Hepatocyte (in vitro differentiated cells): ENCODE results near the gene MS4A6E. TPM values are rescaled to one million over a fixed set of nuclear protein-coding genes. Genes with fewer than 3 reads are reported as not detected.

Source experiments
- DNase-seq: peaks from one replicate; pipeline ENCODE4 v3.0.0-alpha.2; 2016; ENCODE audit warnings: low spot score
- H2AFZ ChIP-seq: fragments of 200-600 bp; sonication (generic); 2 replicates; pipeline ENCODE4 v1.6.0; 2016; ENCODE audit warnings: antibody characterized with exemption, mild to moderate bottlenecking
- H3K27ac ChIP-seq: fragments of 200-600 bp; sonication (generic); 2 replicates; pipeline ENCODE4 v1.5.1; 2016; ENCODE audit warnings: mild to moderate bottlenecking
- H3K27me3 ChIP-seq: fragments of 200-600 bp; sonication (generic); 2 replicates; pipeline ENCODE4 v1.6.1; 2016
- H3K36me3 ChIP-seq: fragments of 200-600 bp; sonication (generic); replicated peaks from 2 replicates; pipeline ENCODE4 v1.5.1; 2016; ENCODE audit warnings: low read depth; ENCODE audit not compliant: insufficient read depth
- H3K4me1 ChIP-seq: fragments of 200-600 bp; sonication (generic); 2 replicates; pipeline ENCODE4 v1.5.1; 2016; ENCODE audit warnings: mild to moderate bottlenecking, moderate library complexity; ENCODE audit not compliant: insufficient read depth
- H3K4me2 ChIP-seq: fragments of 200-600 bp; sonication (generic); 2 replicates; pipeline ENCODE4 v1.6.0; 2016
- H3K4me3 ChIP-seq: fragments of 200-600 bp; sonication (generic); 2 replicates; pipeline ENCODE4 v1.5.1; 2016; ENCODE audit warnings: mild to moderate bottlenecking
- H3K79me2 ChIP-seq: fragments of 200-600 bp; sonication (generic); 2 replicates; pipeline ENCODE4 v1.6.0; 2017; ENCODE audit warnings: mild to moderate bottlenecking
- H3K9me2 ChIP-seq: fragments of 200-600 bp; sonication (generic); replicated peaks from 2 replicates; pipeline ENCODE4 v1.6.0; 2017; ENCODE audit warnings: mild to moderate bottlenecking; ENCODE audit not compliant: insufficient read depth
- H3K9me3 ChIP-seq: fragments of 200-600 bp; sonication (generic); 2 replicates; pipeline ENCODE4 v1.5.1; 2016; ENCODE audit warnings: low read depth, mild to moderate bottlenecking
- H4K20me1 ChIP-seq: fragments of 200-600 bp; sonication (generic); 2 replicates; pipeline ENCODE4 v1.6.0; 2016; ENCODE audit warnings: mild to moderate bottlenecking; ENCODE audit not compliant: insufficient read depth, poor library complexity, severe bottlenecking
- EZH2 ChIP-seq: fragments of 200-600 bp; sonication (generic); IDR thresholded peaks from 2 replicates; pipeline ENCODE4 v1.6.1; 2016; ENCODE audit warnings: antibody characterized with exemption, mild to moderate bottlenecking, borderline replicate concordance
- EZH2phosphoT487 ChIP-seq: fragments of 200-600 bp; sonication (generic); IDR thresholded peaks from one replicate; pipeline ENCODE4 v1.6.1; 2018; ENCODE audit warnings: antibody characterized with exemption, mild to moderate bottlenecking, low read depth, moderate library complexity; ENCODE audit not compliant: unreplicated experiment, severe bottlenecking
- WGBS: methylation state at CpG from one replicate; pipeline ENCODE4 v1.1.6; 2016; ENCODE audit warnings: low lambda C conversion rate; ENCODE audit errors: missing lambda C conversion rate; 5-methylcytosine and 5-hydroxymethylcytosine counted together
- polyA plus RNA-seq: library from polyadenylated mRNA; unstranded; fragments of >200 nt; fragmentation: Nextera tagmentation; extraction: Ambion mirVana; gene quantifications from 2 replicates; pipeline ENCODE4 v1.2.1, GENCODE V29; 2016
- total RNA-seq: library from RNA; depleted of rRNA; stranded (reverse); fragments of >200 nt; gene quantifications from 2 replicates; pipeline ENCODE4 v1.2.3, GENCODE V29; 2014
- TF ChIP-seq, protein P1 (sequence below): fragments of 200-600 bp; sonication (generic); IDR thresholded peaks from 2 replicates; pipeline ENCODE4 v1.5.1; 2016; ENCODE audit warnings: antibody characterized with exemption, mild to moderate bottlenecking; ENCODE audit not compliant: poor library complexity

Gene MS4A6E
- total and polyA plus RNA-seq, 2 experiments from 2014 or later, result not detected

DNA sequence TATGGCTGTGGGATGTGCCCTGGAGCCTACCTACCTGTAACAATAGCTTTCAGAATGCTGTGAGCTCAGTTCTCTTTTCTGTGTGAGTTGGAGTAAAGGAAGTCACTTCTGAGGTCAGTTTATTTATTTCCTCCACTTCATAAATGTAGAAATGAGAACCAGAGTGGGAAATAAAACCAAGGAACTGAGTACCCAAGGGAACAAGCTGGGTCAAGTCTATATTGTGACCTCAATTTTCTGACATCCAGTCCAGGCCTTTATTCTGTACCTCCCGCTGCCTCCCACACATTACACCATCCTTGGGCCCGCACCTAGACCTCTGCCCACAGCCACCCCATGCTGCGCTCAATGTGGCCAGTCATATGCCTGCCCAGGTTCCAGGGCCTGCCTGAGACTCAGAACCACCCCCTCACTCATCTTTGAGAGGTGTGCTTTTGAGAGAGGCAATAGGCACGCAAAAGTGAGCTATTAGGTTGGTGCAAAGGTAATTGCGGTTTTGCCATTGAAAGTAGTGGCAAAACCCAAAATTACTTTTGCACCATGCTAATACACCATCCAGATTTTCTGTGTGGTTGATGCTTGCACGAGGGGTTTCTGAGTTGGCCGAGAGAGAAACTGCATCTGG, 9.8 kb downstream of the MS4A6E start:
- H3K4me2 ChIP-seq, result no peak overlapping the region
- no peak overlapping the region for H2AFZ ChIP-seq
- no peaks in the 10 kb centered on the region for H3K79me2 ChIP-seq
- no peaks in the 10 kb centered on the region for H4K20me1 ChIP-seq
- H3K4me3 ChIP-seq, result no peak overlapping the region
- DNase-seq, result no peak
- H3K9me3 ChIP-seq, result no peaks in the 10 kb centered on the region
- no peaks in the 10 kb centered on the region for H3K4me1 ChIP-seq
- no peaks in the 10 kb centered on the region for H3K27me3 ChIP-seq
- no peak overlapping the region for H3K27ac ChIP-seq
- WGBS, result 86% methylated on average over 7 of the region's 7 CpGs
- no peaks in the 10 kb centered on the region for H3K9me2 ChIP-seq
- TF ChIP-seq, protein P1, sequence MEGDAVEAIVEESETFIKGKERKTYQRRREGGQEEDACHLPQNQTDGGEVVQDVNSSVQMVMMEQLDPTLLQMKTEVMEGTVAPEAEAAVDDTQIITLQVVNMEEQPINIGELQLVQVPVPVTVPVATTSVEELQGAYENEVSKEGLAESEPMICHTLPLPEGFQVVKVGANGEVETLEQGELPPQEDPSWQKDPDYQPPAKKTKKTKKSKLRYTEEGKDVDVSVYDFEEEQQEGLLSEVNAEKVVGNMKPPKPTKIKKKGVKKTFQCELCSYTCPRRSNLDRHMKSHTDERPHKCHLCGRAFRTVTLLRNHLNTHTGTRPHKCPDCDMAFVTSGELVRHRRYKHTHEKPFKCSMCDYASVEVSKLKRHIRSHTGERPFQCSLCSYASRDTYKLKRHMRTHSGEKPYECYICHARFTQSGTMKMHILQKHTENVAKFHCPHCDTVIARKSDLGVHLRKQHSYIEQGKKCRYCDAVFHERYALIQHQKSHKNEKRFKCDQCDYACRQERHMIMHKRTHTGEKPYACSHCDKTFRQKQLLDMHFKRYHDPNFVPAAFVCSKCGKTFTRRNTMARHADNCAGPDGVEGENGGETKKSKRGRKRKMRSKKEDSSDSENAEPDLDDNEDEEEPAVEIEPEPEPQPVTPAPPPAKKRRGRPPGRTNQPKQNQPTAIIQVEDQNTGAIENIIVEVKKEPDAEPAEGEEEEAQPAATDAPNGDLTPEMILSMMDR, result no peak
- TF ChIP-seq EZH2 (no peak), EZH2phosphoT487 (no peak)
- H3K36me3 ChIP-seq, result no peaks in the 10 kb centered on the region

DNA sequence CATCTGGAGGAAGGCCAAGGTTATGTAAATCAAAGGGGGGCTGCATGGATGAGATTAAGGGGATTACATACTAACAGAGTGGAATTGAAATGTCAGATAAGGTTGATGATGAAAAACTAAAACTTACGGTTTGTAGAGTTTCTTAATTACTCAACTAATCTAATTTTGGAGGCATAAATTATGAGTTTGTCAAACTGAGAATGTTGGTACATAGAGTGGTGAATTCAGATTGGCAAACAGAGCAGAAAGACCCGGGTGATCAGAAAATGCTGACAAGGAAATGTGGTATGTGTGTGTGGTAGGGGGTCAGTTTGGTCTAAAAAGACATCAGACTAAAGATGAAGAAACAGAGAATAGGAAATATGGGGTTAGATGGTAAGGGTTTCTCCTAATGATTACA, 11.0 kb downstream of the MS4A6E start:
- Histone ChIP-seq H3K9me2 (no peaks in the 10 kb centered on the region), H4K20me1 (no peaks in the 10 kb centered on the region)

DNA sequence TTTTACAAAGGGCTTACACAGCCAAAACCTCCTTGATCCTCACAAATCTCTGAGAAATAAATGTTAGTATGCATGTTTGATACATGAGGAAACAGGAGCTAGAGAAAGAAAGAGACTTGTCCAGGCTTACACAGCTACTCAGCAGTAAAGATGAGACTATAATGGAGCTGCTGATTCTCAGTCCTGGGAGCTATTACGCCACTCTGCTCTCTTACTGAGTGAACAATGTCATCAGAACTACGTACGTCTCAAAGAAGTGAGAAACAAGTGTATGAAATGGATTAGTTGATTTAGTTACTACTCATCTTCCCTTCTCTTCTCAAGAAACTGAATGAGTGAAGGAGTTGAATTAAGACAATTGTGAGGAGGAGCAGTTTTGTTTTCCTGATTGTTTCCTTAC, 12.3 kb downstream of the MS4A6E start:
- H3K4me2 ChIP-seq, result no peak overlapping the region
- H3K27ac ChIP-seq, result no peak overlapping the region
- H3K9me2 ChIP-seq, result no peaks in the 10 kb centered on the region
- no peaks in the 10 kb centered on the region for H3K9me3 ChIP-seq
- H3K4me1 ChIP-seq, result no peaks in the 10 kb centered on the region
- no peak overlapping the region for H3K4me3 ChIP-seq
- no peaks in the 10 kb centered on the region for H4K20me1 ChIP-seq
- DNase-seq, result no peak
- H2AFZ ChIP-seq, result no peak overlapping the region
- no peaks in the 10 kb centered on the region for H3K27me3 ChIP-seq
- WGBS, result 64% methylated on average over 3 of the region's 3 CpGs
- H3K36me3 ChIP-seq, result no peaks in the 10 kb centered on the region
- no peaks in the 10 kb centered on the region for H3K79me2 ChIP-seq
- no peak for TF ChIP-seq EZH2phosphoT487
- TF ChIP-seq, protein P1, result no peak
- no peak for TF ChIP-seq EZH2

More for the DNA sequence above, 11.0 kb downstream of the MS4A6E start:
- no peak for TF ChIP-seq EZH2phosphoT487
- TF ChIP-seq, protein P1, result no peak
- no peak for TF ChIP-seq EZH2
- H3K4me2 ChIP-seq, result no peak overlapping the region
- DNase-seq, result no peak
- H3K36me3 ChIP-seq, result no peaks in the 10 kb centered on the region
- no peaks in the 10 kb centered on the region for H3K27me3 ChIP-seq
- no peak overlapping the region for H3K27ac ChIP-seq
- H2AFZ ChIP-seq, result no peak overlapping the region
- WGBS, result 38% methylated on average over 2 of the region's 2 CpGs
- H3K4me3 ChIP-seq, result no peak overlapping the region
- no peaks in the 10 kb centered on the region for H3K79me2 ChIP-seq
- no peaks in the 10 kb centered on the region for H3K4me1 ChIP-seq
- no peaks in the 10 kb centered on the region for H3K9me3 ChIP-seq
